GM06990 (cell line): ENCODE measurements around the gene FSTL4.

Experiments
- DNase-seq: peaks from one replicate; pipeline ENCODE4 v3.0.0-alpha.2; 2011; ENCODE audit not compliant: insufficient read length; ENCODE audit errors: extremely low read depth
- H3K27me3 ChIP-seq: replicated peaks from 2 replicates; pipeline ENCODE4 v1.6.0; 2011; ENCODE audit warnings: low read length; ENCODE audit not compliant: control insufficient read depth, insufficient read depth
- H3K36me3 ChIP-seq: 2 replicates; pipeline ENCODE4 v1.5.1; 2011; ENCODE audit warnings: low read length; ENCODE audit not compliant: control insufficient read depth, insufficient read depth
- H3K4me3 ChIP-seq: replicated peaks from 2 replicates; pipeline ENCODE4 v1.5.1; 2011; ENCODE audit warnings: low read depth, mild to moderate bottlenecking, control low read depth, low read length
- TF ChIP-seq, protein P1 (sequence below): IDR thresholded peaks from 2 replicates; pipeline ENCODE4 v1.5.1; 2011; ENCODE audit warnings: low read length, control low read depth, mild to moderate bottlenecking, inconsistent platforms; ENCODE audit not compliant: insufficient read depth, poor library complexity, severe bottlenecking

The FSTL4 gene

DNA sequence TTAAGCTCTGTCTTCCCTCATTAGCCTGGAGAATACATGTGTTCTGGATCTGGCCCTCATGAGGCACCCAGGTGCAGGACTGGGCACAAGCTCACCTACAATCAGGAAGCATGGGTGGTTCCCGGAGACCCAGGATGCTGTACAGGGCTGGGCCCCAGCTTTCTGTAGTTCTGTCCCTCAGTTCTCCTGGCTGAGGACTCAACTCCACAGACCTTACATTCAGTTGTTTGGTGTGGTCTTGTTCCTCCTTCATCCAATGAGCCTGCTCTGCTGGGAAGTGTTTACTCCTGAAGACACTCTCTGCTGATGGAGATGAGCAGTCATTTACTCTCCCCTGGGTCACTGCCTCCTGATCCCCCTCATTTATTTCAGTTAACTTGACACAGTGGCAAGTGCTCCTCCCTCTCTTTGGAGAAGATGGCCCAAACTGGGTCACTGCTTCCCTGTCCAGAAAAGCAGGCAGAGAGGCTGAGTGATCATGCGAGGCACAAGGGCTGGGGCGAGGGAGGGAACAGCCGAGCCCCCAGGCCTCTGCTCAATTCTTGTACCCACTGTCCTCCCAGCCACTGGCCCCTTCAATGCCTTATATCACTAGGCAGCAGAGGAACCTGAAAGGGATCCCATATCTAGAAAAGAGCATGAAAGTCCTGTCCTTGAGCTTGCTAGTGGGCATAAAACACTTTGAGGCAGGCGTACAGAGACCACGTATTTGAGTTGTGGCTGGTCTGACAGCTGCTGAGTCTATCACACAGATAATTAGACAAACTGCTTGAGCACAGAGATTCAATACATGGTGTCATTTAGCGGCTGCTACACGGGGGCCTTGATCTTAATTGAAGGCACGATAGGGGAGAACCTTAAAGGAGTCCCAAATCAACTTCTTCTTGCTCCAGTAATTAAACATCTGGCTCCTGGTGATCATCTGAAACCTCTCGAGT lies 221.7 kb downstream of the FSTL4 start:
- DNase-seq: no peak
- H3K36me3 ChIP-seq: no peaks in the 10 kb centered on the region
- TF ChIP-seq, protein P1, sequence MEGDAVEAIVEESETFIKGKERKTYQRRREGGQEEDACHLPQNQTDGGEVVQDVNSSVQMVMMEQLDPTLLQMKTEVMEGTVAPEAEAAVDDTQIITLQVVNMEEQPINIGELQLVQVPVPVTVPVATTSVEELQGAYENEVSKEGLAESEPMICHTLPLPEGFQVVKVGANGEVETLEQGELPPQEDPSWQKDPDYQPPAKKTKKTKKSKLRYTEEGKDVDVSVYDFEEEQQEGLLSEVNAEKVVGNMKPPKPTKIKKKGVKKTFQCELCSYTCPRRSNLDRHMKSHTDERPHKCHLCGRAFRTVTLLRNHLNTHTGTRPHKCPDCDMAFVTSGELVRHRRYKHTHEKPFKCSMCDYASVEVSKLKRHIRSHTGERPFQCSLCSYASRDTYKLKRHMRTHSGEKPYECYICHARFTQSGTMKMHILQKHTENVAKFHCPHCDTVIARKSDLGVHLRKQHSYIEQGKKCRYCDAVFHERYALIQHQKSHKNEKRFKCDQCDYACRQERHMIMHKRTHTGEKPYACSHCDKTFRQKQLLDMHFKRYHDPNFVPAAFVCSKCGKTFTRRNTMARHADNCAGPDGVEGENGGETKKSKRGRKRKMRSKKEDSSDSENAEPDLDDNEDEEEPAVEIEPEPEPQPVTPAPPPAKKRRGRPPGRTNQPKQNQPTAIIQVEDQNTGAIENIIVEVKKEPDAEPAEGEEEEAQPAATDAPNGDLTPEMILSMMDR: no peak
- no peak overlapping the region for H3K4me3 ChIP-seq
- H3K27me3 ChIP-seq: no peaks in the 10 kb centered on the region

DNA sequence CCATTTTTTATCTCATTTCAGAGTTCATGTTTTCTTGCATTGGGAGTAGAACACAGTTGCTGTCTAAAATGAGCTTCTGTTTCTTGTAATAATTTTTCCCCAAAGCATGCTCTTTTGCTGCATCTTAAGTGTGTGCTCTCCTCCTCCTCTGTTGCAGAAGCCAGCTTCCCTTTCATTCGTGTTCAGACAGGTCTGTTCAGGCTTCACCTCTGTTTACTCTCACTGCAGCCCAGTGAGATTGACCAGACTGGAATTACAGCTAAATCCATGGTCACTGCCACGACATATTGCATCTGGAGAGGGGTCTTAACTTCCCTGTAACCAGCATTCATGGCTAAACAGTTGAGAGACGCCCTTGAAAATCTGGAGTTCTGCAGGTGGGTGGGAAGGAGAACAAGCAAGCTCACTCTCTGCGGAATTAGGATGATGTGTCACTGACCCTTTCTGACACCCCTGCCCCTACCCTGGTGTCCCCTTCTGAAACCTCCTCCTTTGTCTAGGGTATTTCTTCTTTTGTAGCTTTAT lies 223.2 kb downstream of the FSTL4 start:
- H3K27me3 ChIP-seq: no peaks in the 10 kb centered on the region
- TF ChIP-seq, protein P1: no peak
- no peak for DNase-seq
- H3K36me3 ChIP-seq: no peaks in the 10 kb centered on the region
- no peak overlapping the region for H3K4me3 ChIP-seq

DNA sequence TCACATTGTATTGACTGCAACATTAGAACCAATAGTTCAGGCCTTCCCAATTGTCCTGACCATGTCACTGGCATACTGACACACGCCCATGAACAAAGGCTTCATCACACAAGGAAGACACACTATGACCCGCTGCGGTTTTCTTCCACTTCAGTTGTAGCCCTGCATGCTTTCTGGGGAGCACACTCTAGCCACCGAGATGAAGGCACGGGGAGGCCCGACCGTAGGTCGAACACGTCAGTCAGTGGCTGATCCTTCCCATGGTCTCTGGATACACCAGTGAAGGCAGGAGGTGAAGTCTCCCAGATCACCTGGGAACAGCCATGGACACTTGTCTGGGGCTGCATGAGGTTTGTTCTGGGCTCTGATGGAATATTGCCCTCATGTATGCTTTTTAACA lies 224.7 kb downstream of the FSTL4 start:
- no peak for DNase-seq
- no peaks in the 10 kb centered on the region for H3K36me3 ChIP-seq
- TF ChIP-seq, protein P1: no peak
- no peak overlapping the region for H3K4me3 ChIP-seq
- no peaks in the 10 kb centered on the region for H3K27me3 ChIP-seq

DNA sequence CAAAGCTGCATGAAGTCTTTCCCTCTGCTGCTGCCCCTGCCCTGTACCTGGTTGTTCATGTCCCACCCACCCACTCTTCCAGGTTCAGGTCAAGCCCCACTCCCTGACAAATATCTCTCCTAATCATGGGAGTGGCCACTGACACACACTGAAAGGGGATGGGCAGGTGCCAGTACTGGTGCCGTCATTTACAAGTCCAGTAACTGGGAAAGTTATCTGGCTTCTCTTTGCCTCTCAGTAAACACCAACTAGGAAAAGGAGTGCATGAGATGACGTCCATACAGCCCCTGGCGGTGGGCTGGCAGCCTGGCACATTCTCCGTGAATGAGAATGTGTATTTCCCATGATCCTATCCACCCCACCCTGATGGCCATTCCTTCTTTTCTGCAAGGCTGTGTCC lies 225.2 kb downstream of the FSTL4 start:
- no peaks in the 10 kb centered on the region for H3K27me3 ChIP-seq
- no peak for DNase-seq
- H3K4me3 ChIP-seq: no peak overlapping the region
- no peaks in the 10 kb centered on the region for H3K36me3 ChIP-seq
- TF ChIP-seq, protein P1: no peak

DNA sequence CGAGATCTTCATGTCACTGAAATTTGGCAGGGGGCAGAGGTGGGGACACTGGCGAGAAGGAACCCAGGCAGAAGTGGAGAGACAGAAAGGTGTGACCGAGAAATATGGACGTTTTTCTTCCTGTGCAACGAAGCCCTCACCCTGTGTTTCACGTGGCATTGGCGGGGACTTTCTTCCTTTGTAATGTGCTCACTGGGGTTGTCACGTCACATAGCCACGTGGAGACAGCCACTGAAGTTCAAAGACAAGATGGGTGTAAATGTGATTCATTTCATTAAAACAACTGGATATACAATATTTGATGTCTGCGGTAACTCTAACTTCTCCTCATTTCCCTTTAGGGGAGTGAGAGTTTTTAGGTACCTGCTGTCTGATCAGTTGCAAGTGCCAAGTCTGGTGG lies 225.7 kb downstream of the FSTL4 start:
- no peaks in the 10 kb centered on the region for H3K36me3 ChIP-seq
- H3K4me3 ChIP-seq: no peak overlapping the region
- no peak for DNase-seq
- TF ChIP-seq, protein P1: no peak
- no peaks in the 10 kb centered on the region; the same call in 1 of the 2 replicates for H3K27me3 ChIP-seq
